Activated CD8-positive, alpha-beta T cell treated with anti-CD3 and anti-CD28 coated beads for 36 hours (primary cell): Measurements from ENCODE around the gene ZNF827. TPM values are rescaled to one million over a fixed set of nuclear protein-coding genes. Genes with fewer than 3 reads are reported as not detected.
A peak's percentile ranks its signal among the peaks of the same experiment; 100 is the strongest.

Experiments used
- ATAC-seq: fragments of 200-7000 bp; cut with Tn5 transposase; one replicate; pipeline ENCODE4 v1.10.0; 2021; ENCODE audit warnings: mild to moderate bottlenecking, moderate library complexity
- CTCF ChIA-PET: fragments of 350-600 bp; sonication (Branson Sonifier 250); formaldehyde crosslinking; loops from one replicate; lab custom pipeline; 2021; ENCODE audit warnings: antibody characterized with exemption; lab: Charles Lee
- POLR2A ChIA-PET: fragments of 350-600 bp; sonication (Branson Sonifier 250); formaldehyde crosslinking; loops from one replicate; lab custom pipeline; 2021; ENCODE audit warnings: antibody characterized with exemption; lab: Charles Lee
- DNase-seq: peaks from one replicate; pipeline ENCODE4 v3.0.0-alpha.2; 2020
- H3K27ac Mint-ChIP-seq: one replicate; pipeline ENCODE4 v1.8.0; 2021; ENCODE audit warnings: mild to moderate bottlenecking, mixed read lengths
- H3K27me3 Mint-ChIP-seq: one replicate; pipeline ENCODE4 v1.8.0; 2021; ENCODE audit warnings: mixed read lengths
- H3K36me3 Mint-ChIP-seq: one replicate; pipeline ENCODE4 v1.8.0; 2021; ENCODE audit warnings: low read depth, mixed read lengths
- H3K4me1 Mint-ChIP-seq: one replicate; pipeline ENCODE4 v1.8.0; 2021; ENCODE audit warnings: low read depth, mixed read lengths
- H3K4me3 Mint-ChIP-seq: one replicate; pipeline ENCODE4 v1.8.0; 2021; ENCODE audit warnings: mild to moderate bottlenecking, moderate library complexity, mixed read lengths
- H3K9me3 Mint-ChIP-seq: one replicate; pipeline ENCODE4 v1.8.0; 2021; ENCODE audit warnings: mixed read lengths
- CTCF ChIP-seq: fragments of 200-600 bp; IDR thresholded peaks from one replicate; pipeline ENCODE4 v1.8.0; 2022; ENCODE audit warnings: antibody characterized with exemption, mild to moderate bottlenecking
- intact Hi-C: fragments of 100-400 bp; cut with micrococcal nuclease; formaldehyde crosslinking; loops from one replicate; pipeline ENCODE4 v1.10.0; 2022
- total RNA-seq, 2 experiments: library from RNA; stranded (reverse); gene quantifications; one replicate each; pipeline ENCODE4 v1.2.3, GENCODE V29; 2021

ZNF827 gene
- total RNA-seq, 2 experiments from 2014 or later, result 28.4 to 31.1 TPM

GRCh38 chr4:145873901-145874300, 64.7 kb downstream of the ZNF827 start:
- Mint-ChIP-seq H3K4me1 (peaks cover 36% of the 10 kb centered on the region), H3K36me3 (peaks cover 38% of the 10 kb centered on the region), H3K4me3 (no peak overlapping the region), H3K27me3 (no peaks in the 10 kb centered on the region), H3K27ac (no peak overlapping the region), H3K9me3 (no peaks in the 10 kb centered on the region)
- intact Hi-C loops, result no loop called here
- ChIA-PET CTCF (no interaction called here), POLR2A (no interaction called here)
- no peak for ATAC-seq
- DNase-seq, result no peak
- no peak for TF ChIP-seq CTCF

DNA sequence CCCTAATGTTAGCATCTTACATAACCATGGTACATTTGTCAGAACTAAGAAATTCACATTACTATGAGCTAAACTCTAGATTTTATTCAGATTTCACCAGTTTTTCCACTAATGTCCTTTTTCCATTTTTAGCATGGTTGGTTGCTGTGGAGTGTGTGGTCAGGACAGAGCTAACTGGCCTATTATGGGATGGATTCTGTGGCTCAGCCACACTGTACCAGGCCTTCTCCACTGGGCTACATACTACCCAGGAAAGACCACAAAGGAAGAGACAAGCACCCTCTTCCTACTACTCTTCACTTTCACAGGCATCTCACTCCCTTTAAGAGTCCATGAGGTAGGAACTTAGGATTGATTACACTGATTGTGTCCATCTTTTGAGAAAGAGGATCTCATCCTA, 67.4 kb downstream of the ZNF827 start:
- ChIA-PET POLR2A (interaction anchor here (0.7 kb wide), 1 partner anchor 136 kb away, joined by 3 read pairs; no protein-coding TSS in a partner anchor), CTCF (no interaction called here)
- TF ChIP-seq CTCF, result no peak
- Mint-ChIP-seq H3K27ac (no peak overlapping the region), H3K4me1 (peaks cover 40% of the 10 kb centered on the region), H3K27me3 (no peaks in the 10 kb centered on the region), H3K4me3 (no peak overlapping the region), H3K9me3 (no peaks in the 10 kb centered on the region), H3K36me3 (peaks cover 33% of the 10 kb centered on the region)
- ATAC-seq (no peak), DNase-seq (no peak)
- intact Hi-C loops, result no loop called here

DNA sequence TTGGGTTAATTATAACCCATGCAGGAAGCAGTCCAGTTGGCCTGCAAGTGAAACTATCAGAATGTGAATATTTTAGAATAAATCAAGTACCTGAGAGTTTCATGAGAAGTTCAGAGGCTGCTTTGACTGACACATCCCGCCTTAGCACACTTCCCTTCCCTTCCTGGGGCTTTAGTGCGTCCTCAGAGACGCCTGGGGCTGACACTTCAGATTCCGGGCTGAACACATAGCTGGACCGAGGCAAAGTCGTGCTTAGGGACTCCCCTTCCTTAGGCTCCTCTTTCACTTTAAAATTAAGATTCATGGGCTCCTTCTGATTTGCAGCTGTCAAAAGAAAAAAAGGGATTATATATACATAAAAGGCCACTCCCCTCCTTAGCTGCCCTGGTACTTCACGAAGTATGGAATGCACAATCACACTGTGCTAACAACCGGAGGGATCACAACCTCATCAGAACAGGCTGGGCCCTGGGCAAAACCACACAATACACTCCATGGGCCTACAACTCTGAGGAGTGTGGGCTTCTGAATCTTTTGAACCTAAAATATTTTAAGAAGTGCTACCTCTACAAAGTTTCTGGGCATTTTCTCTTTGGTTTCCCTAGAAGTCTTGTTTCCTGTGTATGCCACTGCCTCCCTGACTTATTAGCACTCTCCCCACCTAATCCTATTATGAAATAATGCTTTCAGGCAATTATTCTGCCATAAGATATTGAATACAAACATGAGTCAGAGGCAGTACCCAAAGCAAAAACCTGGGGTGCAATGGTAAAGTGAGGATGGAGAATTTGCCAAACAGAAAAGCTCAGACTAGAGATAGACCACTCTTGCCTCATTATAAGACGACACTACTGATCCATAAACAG, 68.2 kb downstream of the ZNF827 start:
- Mint-ChIP-seq H3K27me3 (no peaks in the 10 kb centered on the region), H3K4me3 (no peak overlapping the region), H3K27ac (peak overlapping the region; percentile 7), H3K9me3 (no peaks in the 10 kb centered on the region), H3K4me1 (peaks cover 48% of the 10 kb centered on the region), H3K36me3 (peaks cover 34% of the 10 kb centered on the region)
- no peak for TF ChIP-seq CTCF
- ATAC-seq (no peak), DNase-seq (no peak)
- ChIA-PET POLR2A (interaction anchor here (0.7 kb wide), 1 partner anchor 135 kb away, joined by 3 read pairs; no protein-coding TSS in a partner anchor), CTCF (no interaction called here)
- intact Hi-C loops, result no loop called here

DNA sequence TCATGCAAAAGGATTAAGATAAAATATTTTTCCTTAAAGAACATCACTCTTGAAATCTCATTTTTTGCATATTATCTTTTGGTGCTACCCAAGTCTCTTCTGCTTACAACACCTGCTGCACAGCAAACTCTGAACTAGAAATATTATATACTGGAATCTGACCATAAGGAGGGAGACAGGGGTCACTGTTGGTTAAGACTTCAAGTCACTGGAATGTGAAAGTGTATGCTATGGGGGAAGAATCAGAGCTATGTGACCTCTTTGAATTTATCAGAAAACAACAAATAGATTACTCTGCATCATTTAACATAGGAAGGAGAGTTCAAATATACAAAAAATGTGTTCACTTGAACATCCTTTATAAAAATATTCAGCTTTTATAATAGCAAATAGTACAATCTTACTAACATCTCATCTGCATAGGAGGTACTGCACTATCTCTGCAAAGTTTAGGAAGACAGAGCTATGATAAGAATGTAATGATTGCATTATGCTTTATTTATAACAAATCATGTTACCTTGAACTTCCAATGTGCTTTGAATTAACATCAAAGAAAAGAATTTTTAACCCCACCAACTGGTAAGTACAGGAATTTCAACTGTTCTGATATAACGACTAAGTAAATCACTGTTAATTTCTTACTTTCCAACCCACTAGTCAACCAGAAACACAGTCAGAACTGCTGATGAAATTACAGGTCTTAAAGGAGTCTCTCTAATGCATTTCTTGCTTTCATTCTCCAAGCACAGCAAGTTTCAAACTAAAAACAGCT, 69.8 kb downstream of the ZNF827 start:
- TF ChIP-seq CTCF, result no peak
- peaks cover 38% of the 10 kb centered on the region for H3K36me3 Mint-ChIP-seq
- no peak overlapping the region for H3K27ac Mint-ChIP-seq
- H3K4me1 Mint-ChIP-seq, result peaks cover 53% of the 10 kb centered on the region
- no peak overlapping the region for H3K4me3 Mint-ChIP-seq
- CTCF ChIA-PET, result interaction anchor here (0.5 to 1.7 kb wide), 5 partner anchors 9 to 144 kb away, joined by 3 to 5 read pairs (median 3); no protein-coding TSS in a partner anchor
- POLR2A ChIA-PET, result no interaction called here
- intact Hi-C loops, result no loop called here
- H3K27me3 Mint-ChIP-seq, result no peaks in the 10 kb centered on the region
- no peaks in the 10 kb centered on the region for H3K9me3 Mint-ChIP-seq
- ATAC-seq (peak; percentile 42), DNase-seq (no peak)
